PC-3 (cell line): ENCODE results near the gene MAGI2. TPM values are rescaled to one million over a fixed set of nuclear protein-coding genes. Genes with fewer than 3 reads are reported as not detected.

Experiments used
- ATAC-seq: fragments of 200-7000 bp; cut with Tn5 transposase; 2 replicates; pipeline ENCODE4 v1.9.1; 2020; ENCODE audit warnings: mild to moderate bottlenecking, moderate library complexity
- BruUV-seq: library from RNA; stranded (reverse); fragments of 400-500 nt; replicated peaks from 2 replicates; lab custom pipeline; 2021; lab: Mats Ljungman, UMichigan
- CTCF ChIA-PET: fragments of 300-600 bp; sonication (Branson Sonifier 250); formaldehyde crosslinking; loops from one replicate; lab custom pipeline; 2022; ENCODE audit warnings: antibody characterized with exemption; lab: Charles Lee
- POLR2A ChIA-PET: fragments of 300-600 bp; sonication (Branson Sonifier 250); formaldehyde crosslinking; loops from one replicate; lab custom pipeline; 2022; ENCODE audit warnings: antibody characterized with exemption; ENCODE audit not compliant: unreplicated experiment; lab: Charles Lee
- DNase-seq: peaks from one replicate; pipeline ENCODE4 v3.0.0-alpha.2; 2015
- H2AFZ ChIP-seq: fragments of 300-600 bp; sonication (generic); 2 replicates; pipeline ENCODE4 v1.6.0; 2016; ENCODE audit warnings: antibody characterized with exemption, low read length
- H3F3A ChIP-seq: fragments of 300-600 bp; sonication (generic); one replicate; pipeline ENCODE4 v1.6.0; 2017; ENCODE audit warnings: antibody characterized with exemption, low read length, control low read depth, mild to moderate bottlenecking; ENCODE audit not compliant: unreplicated experiment
- H3K27ac ChIP-seq: fragments of 300-600 bp; sonication (generic); 2 replicates; pipeline ENCODE4 v1.5.1; 2016; ENCODE audit warnings: mild to moderate bottlenecking, low read length
- H3K27me3 ChIP-seq: fragments of 300-600 bp; sonication (generic); 2 replicates; pipeline ENCODE4 v1.6.1; 2016; ENCODE audit warnings: low read length, mixed read lengths
- H3K36me3 ChIP-seq: fragments of 300-600 bp; sonication (generic); 2 replicates; pipeline ENCODE4 v1.6.1; 2016; ENCODE audit warnings: low read depth, mixed run types, low read length, mixed read lengths
- H3K4me1 ChIP-seq: fragments of 300-600 bp; sonication (generic); 2 replicates; pipeline ENCODE4 v1.5.1; 2016; ENCODE audit warnings: low read length; ENCODE audit not compliant: insufficient read depth
- H3K4me2 ChIP-seq: fragments of 300-600 bp; sonication (generic); 2 replicates; pipeline ENCODE4 v1.6.0; 2016; ENCODE audit warnings: low read length
- H3K4me3 ChIP-seq: fragments of 300-600 bp; sonication (generic); 2 replicates; pipeline ENCODE4 v1.5.1; 2016; ENCODE audit warnings: mild to moderate bottlenecking, low read length, mixed read lengths
- H3K79me2 ChIP-seq: fragments of 300-600 bp; sonication (generic); 2 replicates; pipeline ENCODE4 v1.6.1; 2017; ENCODE audit warnings: low read length, mixed read lengths
- H3K9ac ChIP-seq: fragments of 300-600 bp; sonication (generic); 2 replicates; pipeline ENCODE4 v1.6.0; 2016; ENCODE audit warnings: mild to moderate bottlenecking, low read length
- H3K9me2 ChIP-seq: fragments of 300-600 bp; sonication (generic); replicated peaks from 2 replicates; pipeline ENCODE4 v1.6.1; 2016; ENCODE audit warnings: mixed run types, low read length, mixed read lengths
- H3K9me3 ChIP-seq: fragments of 300-600 bp; sonication (generic); 2 replicates; pipeline ENCODE4 v1.6.1; 2016; ENCODE audit warnings: low read length, mixed read lengths
- H4K20me1 ChIP-seq: fragments of 300-600 bp; sonication (generic); 2 replicates; pipeline ENCODE4 v1.6.1; 2016; ENCODE audit warnings: low read length, mixed read lengths
- CTCF ChIP-seq: fragments of 300-600 bp; sonication (generic); conservative IDR thresholded peaks from 2 replicates; pipeline ENCODE4 v1.5.1; 2017; ENCODE audit warnings: antibody characterized with exemption, low read depth, mild to moderate bottlenecking, low read length
- EZH2 ChIP-seq: fragments of 300-600 bp; sonication (generic); IDR thresholded peaks from one replicate; pipeline ENCODE4 v1.6.1; 2017; ENCODE audit warnings: antibody characterized with exemption, mild to moderate bottlenecking, low read length; ENCODE audit not compliant: unreplicated experiment
- EZH2phosphoT487 ChIP-seq: fragments of 300-600 bp; sonication (generic); IDR thresholded peaks from 2 replicates; pipeline ENCODE4 v1.6.1; 2018; ENCODE audit warnings: mild to moderate bottlenecking, antibody characterized with exemption, low read length, borderline replicate concordance
- intact Hi-C: fragments of 100-400 bp; cut with micrococcal nuclease; formaldehyde crosslinking; loops from 2 replicates; pipeline ENCODE4 v1.9.0; 2023
- total RNA-seq: library from RNA; depleted of rRNA; stranded (reverse); fragments of >200 nt; gene quantifications from 2 replicates; pipeline ENCODE4 v1.2.3, GENCODE V29; 2014

Gene MAGI2
- total RNA-seq, 1 experiment from 2014 or later, result not detected

GRCh38 chr7:78959477-78959876 is 494.0 kb downstream of the MAGI2 start:
- intact Hi-C loops, result loop anchor here (1.0 kb wide), 2 partner anchors 125 to 137 kb away; no protein-coding TSS in a partner anchor
- no peak overlapping the region for H3K4me3 ChIP-seq
- peak overlapping the region; percentile 86 for H3K27ac ChIP-seq
- H3K9me3 ChIP-seq, result no peaks in the 10 kb centered on the region
- CTCF ChIA-PET, result no interaction called here
- no TSS peak for BruUV-seq
- TF ChIP-seq EZH2phosphoT487 (no peak), CTCF (no peak), EZH2 (no peak)
- H3K79me2 ChIP-seq, result no peaks in the 10 kb centered on the region
- peaks cover 6% of the 10 kb centered on the region for H3F3A ChIP-seq
- no peak overlapping the region for H3K4me2 ChIP-seq
- no peaks in the 10 kb centered on the region for H4K20me1 ChIP-seq
- no peak overlapping the region for H2AFZ ChIP-seq
- DNase-seq (peak; percentile 92), ATAC-seq (peak; percentile 87)
- no peaks in the 10 kb centered on the region for H3K36me3 ChIP-seq
- no peaks in the 10 kb centered on the region for H3K9me2 ChIP-seq
- POLR2A ChIA-PET, result interaction anchor here (0.6 kb wide), 2 partner anchors 12 to 131 kb away, joined by 3 read pairs; no protein-coding TSS in a partner anchor
- no peaks in the 10 kb centered on the region for H3K27me3 ChIP-seq
- H3K9ac ChIP-seq, result no peak overlapping the region
- peaks cover 38% of the 10 kb centered on the region for H3K4me1 ChIP-seq

GRCh38 chr7:78955329-78955728 is 498.1 kb downstream of the MAGI2 start:
- Histone ChIP-seq H3K27ac (no peak overlapping the region), H2AFZ (no peak overlapping the region), H3K36me3 (no peaks in the 10 kb centered on the region), H3F3A (peaks cover 5% of the 10 kb centered on the region), H4K20me1 (no peaks in the 10 kb centered on the region), H3K4me3 (no peak overlapping the region), H3K27me3 (no peaks in the 10 kb centered on the region), H3K4me1 (peaks cover 29% of the 10 kb centered on the region), H3K4me2 (no peak overlapping the region), H3K9me2 (no peaks in the 10 kb centered on the region), H3K79me2 (no peaks in the 10 kb centered on the region), H3K9ac (no peak overlapping the region), H3K9me3 (no peaks in the 10 kb centered on the region)
- TF ChIP-seq EZH2phosphoT487 (no peak), CTCF (no peak), EZH2 (no peak)
- CTCF ChIA-PET, result no interaction called here
- ATAC-seq (no peak), DNase-seq (no peak)
- intact Hi-C loops, result no loop called here
- no TSS peak for BruUV-seq
- POLR2A ChIA-PET, result no interaction called here

- no peak overlapping the region for H2AFZ ChIP-seq
- H3K4me1 ChIP-seq, result peaks cover 19% of the 10 kb centered on the region
- H3K4me3 ChIP-seq, result no peak overlapping the region
- no peaks in the 10 kb centered on the region for H3K9me2 ChIP-seq
- CTCF ChIA-PET, result no interaction called here
- no peak for TF ChIP-seq EZH2phosphoT487
- TF ChIP-seq CTCF, result no peak
- TF ChIP-seq EZH2, result no peak
- H3K4me2 ChIP-seq, result no peak overlapping the region
- H3K9me3 ChIP-seq, result no peaks in the 10 kb centered on the region
- H3K27me3 ChIP-seq, result no peaks in the 10 kb centered on the region
- ATAC-seq (peak; percentile 20; the same call in 1 of the 2 replicates), DNase-seq (no peak)
- BruUV-seq, result no TSS peak
- H3K36me3 ChIP-seq, result no peaks in the 10 kb centered on the region
- no peaks in the 10 kb centered on the region for H3K79me2 ChIP-seq
- H3K9ac ChIP-seq, result no peak overlapping the region
- H3F3A ChIP-seq, result no peaks in the 10 kb centered on the region
- POLR2A ChIA-PET, result no interaction called here
- intact Hi-C loops, result loop anchor here (2.0 kb wide), 1 partner anchor 223 kb away; no protein-coding TSS in a partner anchor
- H3K27ac ChIP-seq, result no peak overlapping the region
- H4K20me1 ChIP-seq, result no peaks in the 10 kb centered on the region
Observed at GRCh38 chr7:78953726-78954363, 499.6 kb downstream of the MAGI2 start.
